ENCODE measurements around the gene PGP. TPM values are rescaled to one million over a fixed set of nuclear protein-coding genes. Genes with fewer than 3 reads are reported as not detected.

Gene PGP
- polyA plus RNA-seq, 3 donors, result 13.0 to 17.1 (median 14.9) TPM

- DNase-seq (ENCODE audit: extremely low read depth in 1 of 11, low read depth in 9 of 11, low spot score in 4 of 11), result no peak
These were observed 38.6 kb downstream of the PGP start for GRCh38 chr16:2176047-2176446.

GRCh38 chr16:2175454-2175853 is 39.2 kb downstream of the PGP start:
- DNase-seq (ENCODE audit: extremely low read depth in 1 of 11, low read depth in 9 of 11, low spot score in 4 of 11), result no peak

GRCh38 chr16:2174396-2175131 is 40.1 kb downstream of the PGP start:
- DNase-seq (ENCODE audit: extremely low read depth in 1 of 11, low read depth in 9 of 11, low spot score in 4 of 11), result no peak

- DNase-seq (ENCODE audit: extremely low read depth in 1 of 11, low read depth in 9 of 11, low spot score in 4 of 11), result no peak
These were observed 40.7 kb downstream of the PGP start for GRCh38 chr16:2173916-2174315.

GRCh38 chr16:2173366-2173765 is 41.3 kb downstream of the PGP start:
- DNase-seq (ENCODE audit: extremely low read depth in 1 of 11, low read depth in 9 of 11, low spot score in 4 of 11), result no peak

GRCh38 chr16:2172688-2173335 is 41.8 kb downstream of the PGP start:
- DNase-seq (ENCODE audit: extremely low read depth in 1 of 11, low read depth in 9 of 11, low spot score in 4 of 11), result no peak

- no peak for DNase-seq (ENCODE audit: extremely low read depth in 1 of 11, low read depth in 9 of 11, low spot score in 4 of 11)
These were observed 43.0 kb downstream of the PGP start for GRCh38 chr16:2171601-2172178.

- DNase-seq (ENCODE audit: extremely low read depth in 1 of 11, low read depth in 9 of 11, low spot score in 4 of 11), result no peak
These were observed 43.8 kb downstream of the PGP start for GRCh38 chr16:2170587-2171435.

- DNase-seq (ENCODE audit: extremely low read depth in 1 of 11, low read depth in 9 of 11, low spot score in 4 of 11), result no peak
These were observed 44.6 kb downstream of the PGP start for GRCh38 chr16:2170080-2170479.

- no peak for DNase-seq (ENCODE audit: extremely low read depth in 1 of 11, low read depth in 9 of 11, low spot score in 4 of 11)
These were observed 47.5 kb downstream of the PGP start for GRCh38 chr16:2167068-2167638.

GRCh38 chr16:2166263-2167067 is 48.2 kb downstream of the PGP start:
- DNase-seq (ENCODE audit: extremely low read depth in 1 of 11, low read depth in 9 of 11, low spot score in 4 of 11), result no peak

GRCh38 chr16:2165861-2166260 is 48.8 kb downstream of the PGP start:
- DNase-seq (ENCODE audit: extremely low read depth in 1 of 11, low read depth in 9 of 11, low spot score in 4 of 11), result no peak

- DNase-seq (ENCODE audit: extremely low read depth in 1 of 11, low read depth in 9 of 11, low spot score in 4 of 11), result no peak
These were observed 51.3 kb downstream of the PGP start for GRCh38 chr16:2163211-2163881.

- DNase-seq (ENCODE audit: extremely low read depth in 1 of 11, low read depth in 9 of 11, low spot score in 4 of 11), result no peak
These were observed 51.9 kb downstream of the PGP start for GRCh38 chr16:2162676-2163118.

- no peak for DNase-seq (ENCODE audit: extremely low read depth in 1 of 11, low read depth in 9 of 11, low spot score in 4 of 11)
These were observed 52.7 kb downstream of the PGP start for GRCh38 chr16:2161911-2162310.

Data from renal cortex interstitium (tissue), 11 donors.